A549 (cell line): ENCODE results near the gene C3orf52. TPM values are rescaled to one million over a fixed set of nuclear protein-coding genes. Genes with fewer than 3 reads are reported as not detected.

Experiments used
- ATAC-seq, 2 experiments: fragments of 200-7000 bp in 1 of 2; fragments of >200 bp in 1 of 2; cut with Nextera tagmentation in 1 of 2; cut with Tn5 transposase in 1 of 2; 3 replicates each; pipeline versions ENCODE4 v1.8.0 to v1.9.1; 2018 to 2020; ENCODE audit warnings: mild to moderate bottlenecking in 1 of 2, moderate library complexity in 1 of 2
- CTCF ChIA-PET: fragments of 300-600 bp; sonication (Branson Sonifier 250); formaldehyde crosslinking; extraction: SDS; loops from one replicate; lab custom pipeline; 2021; ENCODE audit warnings: antibody characterized with exemption, inconsistent platforms; lab: Yijun Ruan, JAX
- POLR2A ChIA-PET: fragments of 350-600 bp; formaldehyde crosslinking; extraction: SDS; loops from one replicate; lab custom pipeline; 2021; ENCODE audit warnings: antibody characterized with exemption, inconsistent platforms; lab: Yijun Ruan, JAX
- DNase-seq, 2 experiments: peaks; one replicate each; pipeline versions ENCODE4 v3.0.0 to v3.0.0-alpha.2; 2011 to 2016; ENCODE audit warnings: low read depth in 1 of 2, low spot score in 1 of 2
- FAIRE-seq: peaks from 2 replicates; lab custom pipeline; 2011; peaks lifted over from hg19 to GRCh38; lab: Jason Lieb, UNC
- H3K27ac ChIP-seq, 2 experiments: fragments of >200 bp; sonication (Bioruptor Twin); formaldehyde crosslinking; 3 replicates each; pipeline ENCODE4 v1.5.1; 2016 to 2017
- H3K4me1 ChIP-seq: fragments of >200 bp; sonication (Bioruptor Twin); formaldehyde crosslinking; 3 replicates; pipeline ENCODE4 v1.6.1; 2016
- H3K4me2 ChIP-seq: fragments of >200 bp; sonication (Bioruptor Twin); formaldehyde crosslinking; 3 replicates; pipeline ENCODE4 v1.6.1; 2016
- H3K4me3 ChIP-seq: fragments of >200 bp; sonication (Bioruptor Twin); formaldehyde crosslinking; 3 replicates; pipeline ENCODE4 v1.5.1; 2016
- H3K9me3 ChIP-seq: fragments of >200 bp; sonication (Bioruptor Twin); formaldehyde crosslinking; 3 replicates; pipeline ENCODE4 v1.6.1; 2016
- CEBPB ChIP-seq, 2 experiments: fragments of >200 bp in 1 of 2; sonication (Bioruptor Twin) in 1 of 2; formaldehyde crosslinking in 1 of 2; IDR thresholded peaks; 2 replicates each; pipeline ENCODE4 v1.6.1; 2012 to 2016
- CHD2 ChIP-seq: fragments of 150-350 bp; IDR thresholded peaks from 2 replicates; pipeline ENCODE4 v1.6.1; 2014; ENCODE audit warnings: low read length; ENCODE audit not compliant: partially characterized antibody
- CHD4 ChIP-seq: fragments of 200-600 bp; sonication (generic); IDR thresholded peaks from 2 replicates; pipeline ENCODE4 v1.6.1; 2016; ENCODE audit warnings: antibody characterized with exemption, mild to moderate bottlenecking, borderline replicate concordance
- EHF ChIP-seq: fragments of 250-450 bp; sonication (Bioruptor Pico); IDR thresholded peaks from 2 replicates; pipeline ENCODE4 v1.5.0; 2020; ENCODE audit warnings: mild to moderate bottlenecking
- EHMT2 ChIP-seq: fragments of 200-600 bp; sonication (generic); IDR thresholded peaks from 2 replicates; pipeline ENCODE4 v1.6.1; 2016; ENCODE audit warnings: antibody characterized with exemption, low read depth, mild to moderate bottlenecking, moderate library complexity
- EP300 ChIP-seq, 2 experiments: fragments of >200 bp; sonication (Bioruptor Twin); formaldehyde crosslinking; IDR thresholded peaks; 2 replicates in 1 of 2; 3 replicates in 1 of 2; pipeline ENCODE4 v1.6.1; 2016 to 2017
- FOSL2 ChIP-seq, 2 experiments: fragments of 450-650 bp in 1 of 2; fragments of >200 bp in 1 of 2; sonication (Bioruptor Twin) in 1 of 2; formaldehyde crosslinking; IDR thresholded peaks; 2 replicates each; pipeline versions ENCODE4 v1.5.0 to v1.6.1; 2016 to 2020; ENCODE audit warnings: mild to moderate bottlenecking in 1 of 2, moderate library complexity in 1 of 2
- HDAC2 ChIP-seq: fragments of 200-600 bp; sonication (generic); IDR thresholded peaks from 2 replicates; pipeline ENCODE4 v1.6.1; 2016
- HEYL ChIP-seq: fragments of 250-450 bp; sonication (Bioruptor Pico); IDR thresholded peaks from 2 replicates; pipeline ENCODE4 v1.8.0; 2021; ENCODE audit warnings: mild to moderate bottlenecking, moderate library complexity
- KDM1A ChIP-seq: fragments of 200-600 bp; sonication (generic); IDR thresholded peaks from 2 replicates; pipeline ENCODE4 v1.6.1; 2016; ENCODE audit warnings: low read depth, mild to moderate bottlenecking
- MAFK ChIP-seq: fragments of 450-650 bp; IDR thresholded peaks from 2 replicates; pipeline ENCODE4 v1.6.1; 2014; ENCODE audit not compliant: partially characterized antibody
- MAZ ChIP-seq: fragments of 150-350 bp; IDR thresholded peaks from 2 replicates; pipeline ENCODE4 v1.6.1; 2014; ENCODE audit warnings: antibody characterized with exemption, low read depth, low read length, borderline replicate concordance
- MYC ChIP-seq: IDR thresholded peaks from 2 replicates; pipeline ENCODE4 v1.6.1; 2012; ENCODE audit warnings: mild to moderate bottlenecking, inconsistent platforms, low read length, improper control_type of control experiment, borderline replicate concordance
- NR3C1 ChIP-seq: fragments of >200 bp; sonication (Bioruptor Twin); formaldehyde crosslinking; IDR thresholded peaks from 3 replicates; pipeline ENCODE4 v1.6.1; 2017
- RAD21 ChIP-seq, 2 experiments: fragments of >200 bp in 1 of 2; sonication (Bioruptor Twin) in 1 of 2; formaldehyde crosslinking in 1 of 2; IDR thresholded peaks in 1 of 2; conservative IDR thresholded peaks in 1 of 2; 2 replicates in 1 of 2; 3 replicates in 1 of 2; pipeline ENCODE4 v1.6.1; 2012 to 2018; ENCODE audit warnings: inconsistent platforms in 1 of 2
- RARB ChIP-seq: fragments of 250-450 bp; sonication (Bioruptor Pico); IDR thresholded peaks from 2 replicates; pipeline ENCODE4 v1.8.0; 2021; ENCODE audit warnings: mild to moderate bottlenecking, moderate library complexity
- RFX5 ChIP-seq: fragments of 450-650 bp; IDR thresholded peaks from 2 replicates; pipeline ENCODE4 v1.7.1; 2014; ENCODE audit warnings: antibody characterized with exemption, mild to moderate bottlenecking, moderate library complexity
- SMC3 ChIP-seq: fragments of >200 bp; sonication (Bioruptor Twin); formaldehyde crosslinking; IDR thresholded peaks from 3 replicates; pipeline ENCODE4 v1.6.1; 2018; ENCODE audit warnings: inconsistent platforms
- SREBF2 ChIP-seq: fragments of 450-650 bp; IDR thresholded peaks from 2 replicates; pipeline ENCODE4 v1.6.1; 2014; ENCODE audit warnings: mild to moderate bottlenecking, moderate library complexity
- TFCP2L1 ChIP-seq: fragments of 250-450 bp; sonication (Bioruptor Pico); IDR thresholded peaks from 2 replicates; pipeline ENCODE4 v1.5.0; 2021; ENCODE audit warnings: mild to moderate bottlenecking
- ZSCAN20 ChIP-seq: fragments of 250-450 bp; sonication (Bioruptor Pico); IDR thresholded peaks from 2 replicates; pipeline ENCODE4 v1.8.0; 2022; ENCODE audit warnings: mild to moderate bottlenecking, moderate library complexity
- WGBS: methylation state at CpG from one replicate; pipeline ENCODE4 v1.1.6; 2017; ENCODE audit errors: missing lambda C conversion rate; 5-methylcytosine and 5-hydroxymethylcytosine counted together
- polyA plus RNA-seq, 4 experiments: library from polyadenylated mRNA; depleted of rRNA in 3 of 4; stranded (reverse); fragments of >200 nt; fragmentation: RNase III in 1 of 4; extraction: RNeasy Plus Mini Kit Qiagen cat#74134 plus additional on column Dnase treatment in 1 of 4; gene quantifications; 2 replicates in 3 of 4; 3 replicates in 1 of 4; pipeline ENCODE4 v1.2.3, GENCODE V29; 2011 to 2017
- TF ChIP-seq, protein P1 (sequence below): fragments of 150-350 bp; IDR thresholded peaks from 2 replicates; pipeline ENCODE4 v1.6.1; 2014; ENCODE audit warnings: low read depth, mild to moderate bottlenecking, low read length
- TF ChIP-seq, protein P2 (sequence below): IDR thresholded peaks from 2 replicates; pipeline ENCODE4 v1.6.1; 2012
- TF ChIP-seq, protein P3 (sequence below): fragments of 450-650 bp; IDR thresholded peaks from 2 replicates; pipeline ENCODE4 v1.6.1; 2014; ENCODE audit warnings: antibody characterized with exemption
- TF ChIP-seq, protein P4 (sequence below): fragments of 250-450 bp; sonication (Bioruptor Pico); IDR thresholded peaks from 2 replicates; pipeline ENCODE4 v1.5.0; 2021; ENCODE audit warnings: mild to moderate bottlenecking, moderate library complexity, borderline replicate concordance

The C3orf52 gene
- polyA plus RNA-seq, 2 of the 4 experiments (the other 2 are of a cell fraction) = 7.0 to 11.5 TPM

DNA sequence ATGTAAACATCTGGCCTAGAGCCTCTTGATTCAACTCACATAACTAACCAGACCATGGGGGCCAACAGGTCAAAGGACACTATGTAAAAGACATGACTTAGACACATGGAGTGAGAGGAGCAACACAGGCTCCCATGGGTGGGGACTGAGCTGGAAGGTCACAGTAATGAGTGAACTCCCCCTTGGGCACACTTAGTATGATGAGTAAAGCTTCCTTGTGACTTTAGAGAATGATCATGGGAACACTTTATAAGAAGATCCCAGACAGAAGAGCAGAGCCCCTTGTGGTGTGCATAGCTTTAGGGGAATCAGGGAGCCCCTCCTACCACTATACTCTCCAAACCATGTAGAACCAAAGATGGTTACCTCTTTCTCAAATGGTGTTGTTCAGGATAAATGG, 36.7 kb downstream of the C3orf52 start:
- H3K27ac ChIP-seq = no peak overlapping the region
- H3K4me2 ChIP-seq = no peak overlapping the region
- no peaks in the 10 kb centered on the region for H3K9me3 ChIP-seq
- FAIRE-seq (no peak), ATAC-seq (no peak), DNase-seq (no peak)
- ChIA-PET POLR2A (no interaction called here), CTCF (interaction anchor here (1.3 to 4.1 kb wide), 3 partner anchors 10 to 13 kb away, joined by 4 to 17 read pairs (median 7); partner anchors contain the start of gene GCSAM)
- H3K4me3 ChIP-seq = no peak overlapping the region
- no peaks in the 10 kb centered on the region for H3K4me1 ChIP-seq
- TF ChIP-seq FOSL2 (IDR thresholded peaks at IDR 0.05) = no peak
- no peak for TF ChIP-seq FOSL2 (CRISPR knock-in tag; IDR thresholded peaks at IDR 0.05)
- no peak for TF ChIP-seq RARB
- TF ChIP-seq EHF = no peak
- TF ChIP-seq MAZ = no peak
- no peak for TF ChIP-seq EHMT2
- TF ChIP-seq SMC3 = no peak
- TF ChIP-seq HDAC2 = no peak
- TF ChIP-seq RAD21 (conservative IDR thresholded peaks at IDR 0.05 in 1 of 2, IDR thresholded peaks at IDR 0.05 in 1 of 2) = no peak
- no peak for TF ChIP-seq KDM1A
- TF ChIP-seq, protein P1, sequence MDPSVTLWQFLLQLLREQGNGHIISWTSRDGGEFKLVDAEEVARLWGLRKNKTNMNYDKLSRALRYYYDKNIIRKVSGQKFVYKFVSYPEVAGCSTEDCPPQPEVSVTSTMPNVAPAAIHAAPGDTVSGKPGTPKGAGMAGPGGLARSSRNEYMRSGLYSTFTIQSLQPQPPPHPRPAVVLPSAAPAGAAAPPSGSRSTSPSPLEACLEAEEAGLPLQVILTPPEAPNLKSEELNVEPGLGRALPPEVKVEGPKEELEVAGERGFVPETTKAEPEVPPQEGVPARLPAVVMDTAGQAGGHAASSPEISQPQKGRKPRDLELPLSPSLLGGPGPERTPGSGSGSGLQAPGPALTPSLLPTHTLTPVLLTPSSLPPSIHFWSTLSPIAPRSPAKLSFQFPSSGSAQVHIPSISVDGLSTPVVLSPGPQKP = no peak
- no peak for TF ChIP-seq SREBF2
- TF ChIP-seq, protein P2, sequence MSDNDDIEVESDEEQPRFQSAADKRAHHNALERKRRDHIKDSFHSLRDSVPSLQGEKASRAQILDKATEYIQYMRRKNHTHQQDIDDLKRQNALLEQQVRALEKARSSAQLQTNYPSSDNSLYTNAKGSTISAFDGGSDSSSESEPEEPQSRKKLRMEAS = no peak
- TF ChIP-seq EP300 (IDR thresholded peaks at IDR 0.05) = no peak

DNA sequence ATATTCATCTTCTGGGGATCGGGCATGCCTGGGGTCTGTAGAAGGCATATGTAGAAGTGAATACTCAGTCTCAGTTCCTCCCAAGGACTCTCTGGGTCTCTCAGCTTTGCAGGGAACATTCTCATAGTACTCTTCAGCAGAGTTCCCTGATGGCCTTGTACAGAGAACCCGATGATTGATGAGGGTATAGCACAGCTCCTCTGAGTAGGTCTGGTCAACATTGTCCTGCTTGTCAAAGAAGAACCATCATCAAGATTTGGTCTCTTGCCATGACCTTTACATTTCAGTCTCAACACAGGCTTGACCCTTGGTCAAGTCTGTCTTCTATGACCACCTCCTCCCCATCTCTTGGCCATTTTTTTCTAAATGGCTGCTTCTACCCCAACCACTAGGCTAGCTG, 37.4 kb downstream of the C3orf52 start:
- 97% methylated on average over 2 of the region's 2 CpGs for WGBS
- no peak for FAIRE-seq
- POLR2A ChIA-PET = no interaction called here
- no peak for DNase-seq
- Histone ChIP-seq H3K4me2 (no peak overlapping the region), H3K27ac (no peak overlapping the region), H3K9me3 (no peaks in the 10 kb centered on the region), H3K4me1 (no peaks in the 10 kb centered on the region), H3K4me3 (no peak overlapping the region)
- no peak for TF ChIP-seq NR3C1
- no peak for TF ChIP-seq ZSCAN20
- no peak for TF ChIP-seq SREBF2
- TF ChIP-seq MYC = no peak
- no peak for TF ChIP-seq CHD4
- no peak for TF ChIP-seq CEBPB (IDR thresholded peaks at IDR 0.05)
- no peak for TF ChIP-seq CHD2
- TF ChIP-seq MAFK = no peak
- TF ChIP-seq, protein P3, sequence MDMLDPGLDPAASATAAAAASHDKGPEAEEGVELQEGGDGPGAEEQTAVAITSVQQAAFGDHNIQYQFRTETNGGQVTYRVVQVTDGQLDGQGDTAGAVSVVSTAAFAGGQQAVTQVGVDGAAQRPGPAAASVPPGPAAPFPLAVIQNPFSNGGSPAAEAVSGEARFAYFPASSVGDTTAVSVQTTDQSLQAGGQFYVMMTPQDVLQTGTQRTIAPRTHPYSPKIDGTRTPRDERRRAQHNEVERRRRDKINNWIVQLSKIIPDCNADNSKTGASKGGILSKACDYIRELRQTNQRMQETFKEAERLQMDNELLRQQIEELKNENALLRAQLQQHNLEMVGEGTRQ = no peak
- no peak for TF ChIP-seq TFCP2L1 (CRISPR knock-in tag)
- TF ChIP-seq, protein P4, sequence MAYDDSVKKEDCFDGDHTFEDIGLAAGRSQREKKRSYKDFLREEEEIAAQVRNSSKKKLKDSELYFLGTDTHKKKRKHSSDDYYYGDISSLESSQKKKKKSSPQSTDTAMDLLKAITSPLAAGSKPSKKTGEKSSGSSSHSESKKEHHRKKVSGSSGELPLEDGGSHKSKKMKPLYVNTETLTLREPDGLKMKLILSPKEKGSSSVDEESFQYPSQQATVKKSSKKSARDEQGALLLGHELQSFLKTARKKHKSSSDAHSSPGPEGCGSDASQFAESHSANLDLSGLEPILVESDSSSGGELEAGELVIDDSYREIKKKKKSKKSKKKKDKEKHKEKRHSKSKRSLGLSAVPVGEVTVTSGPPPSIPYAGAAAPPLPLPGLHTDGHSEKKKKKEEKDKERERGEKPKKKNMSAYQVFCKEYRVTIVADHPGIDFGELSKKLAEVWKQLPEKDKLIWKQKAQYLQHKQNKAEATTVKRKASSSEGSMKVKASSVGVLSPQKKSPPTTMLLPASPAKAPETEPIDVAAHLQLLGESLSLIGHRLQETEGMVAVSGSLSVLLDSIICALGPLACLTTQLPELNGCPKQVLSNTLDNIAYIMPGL = no peak
- no peak for TF ChIP-seq RFX5
- TF ChIP-seq HEYL (CRISPR knock-in tag) = no peak
- CTCF ChIA-PET = interaction anchor here (1.0 to 4.1 kb wide), 5 partner anchors 9 to 18 kb away, joined by 3 to 17 read pairs (median 4); partner anchors contain the start of gene GCSAM
- no peak for ATAC-seq
